PC-9 (cell line): Measurements from ENCODE around the gene MAPK1. TPM values are rescaled to one million over a fixed set of nuclear protein-coding genes. Genes with fewer than 3 reads are reported as not detected.

Experiments used
- BruUV-seq: library from RNA; stranded (reverse); fragments of 400-500 nt; replicated peaks from 2 replicates; lab custom pipeline; 2021; lab: Mats Ljungman, UMichigan
- CTCF ChIA-PET: fragments of 300-600 bp; sonication (Branson Sonifier 250); formaldehyde crosslinking; loops from one replicate; lab custom pipeline; 2022; ENCODE audit warnings: antibody characterized with exemption; lab: Charles Lee
- POLR2A ChIA-PET: fragments of 300-600 bp; sonication (Branson Sonifier 250); formaldehyde crosslinking; loops from one replicate; lab custom pipeline; 2022; ENCODE audit warnings: antibody characterized with exemption; ENCODE audit not compliant: unreplicated experiment; lab: Charles Lee
- DNase-seq, 2 experiments: peaks; one replicate each; pipeline versions ENCODE4 v3.0.0 to v3.0.0-alpha.2; 2015 to 2022; ENCODE audit warnings: mixed read lengths in 1 of 2
- H2AFZ ChIP-seq: fragments of 200-600 bp; sonication (generic); 2 replicates; pipeline ENCODE4 v1.8.1; 2017; ENCODE audit warnings: antibody characterized with exemption
- H3F3A ChIP-seq: fragments of 200-600 bp; sonication (generic); 2 replicates; pipeline ENCODE4 v1.8.1; 2017; ENCODE audit warnings: antibody characterized with exemption, mild to moderate bottlenecking, low read depth; ENCODE audit not compliant: insufficient read depth
- H3K27ac ChIP-seq: fragments of 200-600 bp; sonication (generic); 2 replicates; pipeline ENCODE4 v1.6.1; 2016; ENCODE audit warnings: mixed run types
- H3K27me3 ChIP-seq: fragments of 200-600 bp; sonication (generic); 2 replicates; pipeline ENCODE4 v1.6.1; 2016; ENCODE audit warnings: low read depth, mixed run types; ENCODE audit not compliant: insufficient read depth
- H3K36me3 ChIP-seq: fragments of 200-600 bp; sonication (generic); 2 replicates; pipeline ENCODE4 v1.6.1; 2016; ENCODE audit warnings: low read depth, mixed run types
- H3K4me1 ChIP-seq: fragments of 200-600 bp; sonication (generic); replicated peaks from 2 replicates; pipeline ENCODE4 v1.6.1; 2016; ENCODE audit warnings: mixed run types; ENCODE audit not compliant: insufficient read depth
- H3K4me2 ChIP-seq: fragments of 200-600 bp; sonication (generic); 2 replicates; pipeline ENCODE4 v1.6.1; 2017; ENCODE audit warnings: mixed run types
- H3K4me3 ChIP-seq: fragments of 200-600 bp; sonication (generic); 2 replicates; pipeline ENCODE4 v1.6.1; 2016; ENCODE audit warnings: mixed run types
- H3K79me2 ChIP-seq: fragments of 200-600 bp; sonication (generic); 2 replicates; pipeline ENCODE4 v1.6.1; 2017; ENCODE audit warnings: low read depth, mixed run types
- H3K9me2 ChIP-seq: fragments of 200-600 bp; sonication (generic); 2 replicates; pipeline ENCODE4 v1.8.1; 2017; ENCODE audit warnings: mild to moderate bottlenecking; ENCODE audit not compliant: insufficient read depth
- H3K9me3 ChIP-seq: fragments of 200-600 bp; sonication (generic); 2 replicates; pipeline ENCODE4 v1.8.1; 2016; ENCODE audit warnings: low read depth; ENCODE audit not compliant: insufficient read depth
- H4K20me1 ChIP-seq: fragments of 200-600 bp; sonication (generic); 2 replicates; pipeline ENCODE4 v1.8.1; 2017; ENCODE audit not compliant: insufficient read depth
- EZH2 ChIP-seq: fragments of 200-600 bp; sonication (generic); IDR thresholded peaks from 2 replicates; pipeline ENCODE4 v1.8.0; 2017; ENCODE audit warnings: antibody characterized with exemption, low read depth
- intact Hi-C: fragments of 100-400 bp; cut with micrococcal nuclease; formaldehyde crosslinking; loops from one replicate; pipeline ENCODE4 v1.10.0; 2022; ENCODE audit not compliant: unreplicated experiment
- total RNA-seq: library from RNA; stranded (reverse); gene quantifications from 2 replicates; pipeline ENCODE4 v1.2.3, GENCODE V29; 2021
- TF ChIP-seq, protein P1 (sequence below): fragments of 200-600 bp; sonication (generic); conservative IDR thresholded peaks from 2 replicates; pipeline ENCODE4 v1.6.1; 2017; ENCODE audit warnings: mixed run types, antibody characterized with exemption, mild to moderate bottlenecking, moderate library complexity

MAPK1 gene
- total RNA-seq, 1 experiment from 2014 or later, result 82.8 TPM

DNA sequence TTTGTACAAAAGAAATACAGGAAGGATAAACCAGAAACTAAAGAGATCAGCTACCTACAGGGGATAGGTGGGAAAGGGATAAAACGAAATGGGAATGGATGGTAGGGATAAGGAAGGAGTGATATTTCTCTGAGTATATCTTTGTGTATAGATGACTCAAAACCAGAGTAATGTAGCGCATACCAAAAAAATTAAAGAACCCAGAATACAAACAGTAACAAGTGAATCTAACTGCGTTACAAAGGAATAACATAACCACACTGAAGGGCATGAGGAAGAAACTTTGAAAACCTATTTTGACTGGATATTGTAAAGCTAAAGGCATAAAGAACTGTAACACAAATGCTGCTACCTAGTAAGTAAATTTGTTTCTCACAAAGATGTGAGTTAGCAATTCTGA is 37.9 kb downstream of the MAPK1 start:
- POLR2A ChIA-PET, result no interaction called here
- Histone ChIP-seq H3K4me1 (no peaks in the 10 kb centered on the region), H4K20me1 (peaks cover 22% of the 10 kb centered on the region), H2AFZ (no peak overlapping the region), H3K4me3 (no peak overlapping the region), H3K79me2 (peaks cover 54% of the 10 kb centered on the region), H3K9me3 (no peaks in the 10 kb centered on the region), H3K36me3 (no peaks in the 10 kb centered on the region), H3K27me3 (no peaks in the 10 kb centered on the region), H3K4me2 (no peak overlapping the region), H3F3A (no peaks in the 10 kb centered on the region), H3K27ac (no peak overlapping the region), H3K9me2 (no peaks in the 10 kb centered on the region)
- CTCF ChIA-PET, result no interaction called here
- TF ChIP-seq, protein P1, sequence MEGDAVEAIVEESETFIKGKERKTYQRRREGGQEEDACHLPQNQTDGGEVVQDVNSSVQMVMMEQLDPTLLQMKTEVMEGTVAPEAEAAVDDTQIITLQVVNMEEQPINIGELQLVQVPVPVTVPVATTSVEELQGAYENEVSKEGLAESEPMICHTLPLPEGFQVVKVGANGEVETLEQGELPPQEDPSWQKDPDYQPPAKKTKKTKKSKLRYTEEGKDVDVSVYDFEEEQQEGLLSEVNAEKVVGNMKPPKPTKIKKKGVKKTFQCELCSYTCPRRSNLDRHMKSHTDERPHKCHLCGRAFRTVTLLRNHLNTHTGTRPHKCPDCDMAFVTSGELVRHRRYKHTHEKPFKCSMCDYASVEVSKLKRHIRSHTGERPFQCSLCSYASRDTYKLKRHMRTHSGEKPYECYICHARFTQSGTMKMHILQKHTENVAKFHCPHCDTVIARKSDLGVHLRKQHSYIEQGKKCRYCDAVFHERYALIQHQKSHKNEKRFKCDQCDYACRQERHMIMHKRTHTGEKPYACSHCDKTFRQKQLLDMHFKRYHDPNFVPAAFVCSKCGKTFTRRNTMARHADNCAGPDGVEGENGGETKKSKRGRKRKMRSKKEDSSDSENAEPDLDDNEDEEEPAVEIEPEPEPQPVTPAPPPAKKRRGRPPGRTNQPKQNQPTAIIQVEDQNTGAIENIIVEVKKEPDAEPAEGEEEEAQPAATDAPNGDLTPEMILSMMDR, result no peak
- no peak for TF ChIP-seq EZH2
- intact Hi-C loops, result no loop called here
- BruUV-seq, result no TSS peak
- no peak for DNase-seq

DNA sequence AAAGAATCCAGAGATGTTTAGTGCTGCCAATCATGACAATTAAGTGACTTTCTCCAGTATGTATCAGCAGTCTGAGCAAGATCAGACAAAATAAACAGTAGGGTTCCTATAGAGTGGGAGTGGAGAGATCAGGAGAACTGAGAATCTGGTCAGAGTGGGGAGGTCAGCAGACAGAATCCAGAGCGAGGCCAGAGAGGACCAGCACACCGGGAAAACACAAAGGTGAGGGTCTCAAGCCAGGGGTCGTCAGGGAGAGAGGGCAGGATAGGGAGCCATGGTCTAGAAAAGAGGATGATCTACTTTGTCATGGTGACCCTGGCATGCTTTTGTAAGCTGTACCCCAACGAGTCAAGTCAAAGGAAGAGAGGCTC is 39.2 kb downstream of the MAPK1 start:
- Histone ChIP-seq H3K27ac (no peak overlapping the region), H2AFZ (no peak overlapping the region), H3K9me3 (no peaks in the 10 kb centered on the region), H3F3A (no peaks in the 10 kb centered on the region), H4K20me1 (peaks cover 25% of the 10 kb centered on the region), H3K4me1 (no peaks in the 10 kb centered on the region), H3K9me2 (no peaks in the 10 kb centered on the region), H3K36me3 (no peaks in the 10 kb centered on the region), H3K4me2 (no peak overlapping the region), H3K79me2 (peaks cover 48% of the 10 kb centered on the region), H3K27me3 (no peaks in the 10 kb centered on the region), H3K4me3 (no peak overlapping the region)
- POLR2A ChIA-PET, result interaction anchor here (0.6 kb wide), 1 partner anchor 908 kb away, joined by 9 read pairs; no protein-coding TSS in a partner anchor
- CTCF ChIA-PET, result no interaction called here
- intact Hi-C loops, result no loop called here
- BruUV-seq, result no TSS peak
- TF ChIP-seq, protein P1, result no peak
- no peak for TF ChIP-seq EZH2
- no peak for DNase-seq

DNA sequence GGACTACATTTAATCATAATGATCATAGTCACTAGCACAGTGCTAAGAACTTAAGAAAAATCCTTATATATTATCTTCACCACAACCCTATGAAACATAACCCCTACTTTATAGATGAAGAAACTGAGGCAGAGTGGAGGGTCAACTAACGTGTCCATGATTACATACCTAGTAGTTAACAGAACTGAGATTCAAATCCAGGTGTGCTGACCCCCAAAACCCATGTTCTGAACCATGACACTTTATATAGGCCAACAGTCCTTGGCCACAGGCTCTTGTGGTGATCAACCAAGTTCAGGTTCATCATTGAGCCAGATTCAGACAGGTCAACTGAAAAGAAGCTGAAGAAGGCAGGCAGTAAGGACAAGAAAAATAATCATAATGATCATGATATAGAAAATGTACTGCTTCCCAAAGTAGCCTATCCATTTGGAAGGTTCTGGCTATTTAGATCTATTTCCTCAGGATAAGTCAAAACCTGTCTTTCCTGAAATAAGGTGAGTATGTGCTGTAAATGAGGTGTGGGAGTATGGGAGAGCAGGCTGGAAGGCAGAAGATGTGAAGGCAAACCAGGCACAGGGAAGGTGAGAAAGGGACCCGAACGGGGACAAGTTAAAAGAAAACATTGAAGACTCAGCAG is 39.7 kb downstream of the MAPK1 start:
- no peak for DNase-seq
- no peaks in the 10 kb centered on the region for H3K4me1 ChIP-seq
- no peak overlapping the region for H3K4me3 ChIP-seq
- H3K9me3 ChIP-seq, result no peaks in the 10 kb centered on the region
- no peak overlapping the region for H3K4me2 ChIP-seq
- H3F3A ChIP-seq, result no peaks in the 10 kb centered on the region
- no peak overlapping the region for H3K27ac ChIP-seq
- ChIA-PET POLR2A (no interaction called here), CTCF (no interaction called here)
- no peak for TF ChIP-seq EZH2
- TF ChIP-seq, protein P1, result no peak
- H3K27me3 ChIP-seq, result no peaks in the 10 kb centered on the region
- peaks cover 48% of the 10 kb centered on the region for H3K79me2 ChIP-seq
- no TSS peak for BruUV-seq
- no peak overlapping the region for H2AFZ ChIP-seq
- intact Hi-C loops, result no loop called here
- H3K9me2 ChIP-seq, result no peaks in the 10 kb centered on the region
- H3K36me3 ChIP-seq, result no peaks in the 10 kb centered on the region
- H4K20me1 ChIP-seq, result peaks cover 25% of the 10 kb centered on the region
